Ishikawa (cell line): ENCODE data around the gene MAP7.

Source experiments
- CEBPB ChIP-seq: IDR thresholded peaks from 2 replicates; pipeline ENCODE4 v1.6.1; 2012
- CREB1 ChIP-seq: IDR thresholded peaks from 2 replicates; pipeline ENCODE4 v1.6.1; 2012; ENCODE audit warnings: low read depth
- EGR1 ChIP-seq: IDR thresholded peaks from 2 replicates; pipeline ENCODE4 v1.6.1; 2012
- EP300 ChIP-seq: IDR thresholded peaks from 2 replicates; pipeline ENCODE4 v1.6.1; 2012; ENCODE audit warnings: borderline replicate concordance
- FOXM1 ChIP-seq: IDR thresholded peaks from 2 replicates; pipeline ENCODE4 v1.6.1; 2012; ENCODE audit warnings: low read depth, borderline replicate concordance
- NFIC ChIP-seq: IDR thresholded peaks from 2 replicates; pipeline ENCODE4 v1.6.1; 2012
- RAD21 ChIP-seq: IDR thresholded peaks from 2 replicates; pipeline ENCODE4 v1.6.1; 2012; ENCODE audit warnings: low read depth
- TAF1 ChIP-seq: IDR thresholded peaks from 2 replicates; pipeline ENCODE4 v1.6.1; 2012; ENCODE audit warnings: low read depth, mild to moderate bottlenecking
- TCF12 ChIP-seq: IDR thresholded peaks from 2 replicates; pipeline ENCODE4 v1.6.1; 2012; ENCODE audit warnings: low read depth
- TEAD4 ChIP-seq: IDR thresholded peaks from 2 replicates; pipeline ENCODE4 v1.6.1; 2012
- YY1 ChIP-seq: IDR thresholded peaks from 2 replicates; pipeline ENCODE4 v1.6.1; 2012; ENCODE audit warnings: low read depth
- ZBTB7A ChIP-seq: IDR thresholded peaks from 2 replicates; pipeline ENCODE4 v1.6.1; 2012; ENCODE audit warnings: low read depth
- TF ChIP-seq, protein P1 (sequence below): IDR thresholded peaks from 2 replicates; pipeline ENCODE4 v1.6.1; 2012
- TF ChIP-seq, protein P2 (sequence below): IDR thresholded peaks from 2 replicates; pipeline ENCODE4 v1.6.1; 2012; ENCODE audit warnings: low read depth, mild to moderate bottlenecking
- TF ChIP-seq, protein P3 (sequence below): IDR thresholded peaks from 2 replicates; pipeline ENCODE4 v1.6.1; 2012

Gene MAP7

DNA sequence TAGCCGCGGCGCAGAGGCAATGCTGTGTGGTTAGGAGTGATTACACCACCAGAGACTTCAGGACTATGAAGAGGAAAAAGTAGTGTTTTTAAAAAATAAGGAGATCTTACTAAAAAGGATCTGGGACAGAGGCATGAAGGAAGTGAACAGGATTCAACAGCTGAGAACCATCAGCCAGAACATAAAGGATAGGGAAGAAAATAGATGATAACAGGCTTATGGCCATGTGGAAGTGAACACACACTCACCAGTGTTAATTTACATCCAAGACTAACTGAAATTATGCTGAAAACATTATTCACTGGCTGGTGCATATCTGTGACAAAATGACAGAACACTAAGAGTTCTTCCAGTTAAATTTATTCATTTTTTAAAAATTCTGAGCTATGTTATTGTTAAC is 213.1 kb downstream of the MAP7 start:
- TF ChIP-seq, protein P1, sequence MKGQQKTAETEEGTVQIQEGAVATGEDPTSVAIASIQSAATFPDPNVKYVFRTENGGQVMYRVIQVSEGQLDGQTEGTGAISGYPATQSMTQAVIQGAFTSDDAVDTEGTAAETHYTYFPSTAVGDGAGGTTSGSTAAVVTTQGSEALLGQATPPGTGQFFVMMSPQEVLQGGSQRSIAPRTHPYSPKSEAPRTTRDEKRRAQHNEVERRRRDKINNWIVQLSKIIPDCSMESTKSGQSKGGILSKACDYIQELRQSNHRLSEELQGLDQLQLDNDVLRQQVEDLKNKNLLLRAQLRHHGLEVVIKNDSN: no peak

DNA sequence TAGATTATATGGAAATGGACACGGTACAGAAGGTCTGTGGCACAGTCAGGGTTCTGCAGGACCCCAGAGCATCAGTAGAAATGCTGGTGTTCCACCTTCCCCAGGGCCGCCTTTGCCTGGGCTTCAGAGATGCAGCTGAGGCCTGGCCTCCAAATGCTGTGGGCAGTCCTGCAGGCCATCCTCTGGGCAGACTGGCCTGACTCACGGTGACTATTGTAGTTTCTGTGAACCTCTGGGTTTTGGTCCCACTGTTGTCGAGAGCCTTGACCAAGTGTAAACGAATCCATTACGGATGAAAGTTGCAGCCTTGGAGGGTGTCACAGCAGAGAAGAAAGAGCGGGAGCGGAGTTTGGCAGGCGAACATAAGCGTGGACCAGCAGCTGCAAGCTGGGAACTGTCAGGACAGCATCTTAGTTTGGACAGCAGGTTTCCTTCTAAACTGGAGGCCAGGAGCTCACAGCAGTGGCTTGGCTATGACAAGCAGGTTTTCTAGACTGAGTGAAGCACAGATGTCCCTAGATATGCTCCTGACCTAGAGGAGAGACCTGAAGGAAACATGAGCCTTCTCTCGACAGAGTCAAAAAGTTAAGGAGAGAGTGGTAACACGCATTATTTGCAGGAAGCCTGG is 214.4 kb downstream of the MAP7 start:
- TF ChIP-seq CREB1 (no peak), EGR1 (no peak), EP300 (no peak), TCF12 (no peak), TEAD4 (no peak), TAF1 (no peak), NFIC (no peak)

DNA sequence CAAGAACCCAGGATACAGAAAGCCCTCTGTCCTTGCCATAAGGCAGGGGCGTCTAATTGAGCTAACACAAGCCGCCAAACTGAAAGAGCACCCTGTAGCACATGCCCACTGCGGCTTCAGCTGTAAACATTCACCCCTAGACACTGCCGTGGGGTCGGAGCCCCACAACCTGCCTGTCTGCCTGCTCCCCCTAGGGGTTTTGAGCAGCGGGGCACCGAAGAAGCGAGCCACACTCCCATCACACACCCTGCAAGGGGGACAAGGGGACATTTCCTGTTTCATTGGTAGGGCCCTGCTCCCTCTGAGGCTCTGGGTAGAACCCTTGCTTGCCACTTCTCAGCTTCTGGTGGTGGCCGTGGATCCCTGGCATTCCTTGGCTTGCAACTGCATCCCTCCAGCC is 215.4 kb downstream of the MAP7 start:
- TF ChIP-seq EP300 (no peak), CEBPB (no peak), EGR1 (no peak), FOXM1 (no peak), NFIC (no peak), TAF1 (no peak)
- TF ChIP-seq, protein P1: no peak

DNA sequence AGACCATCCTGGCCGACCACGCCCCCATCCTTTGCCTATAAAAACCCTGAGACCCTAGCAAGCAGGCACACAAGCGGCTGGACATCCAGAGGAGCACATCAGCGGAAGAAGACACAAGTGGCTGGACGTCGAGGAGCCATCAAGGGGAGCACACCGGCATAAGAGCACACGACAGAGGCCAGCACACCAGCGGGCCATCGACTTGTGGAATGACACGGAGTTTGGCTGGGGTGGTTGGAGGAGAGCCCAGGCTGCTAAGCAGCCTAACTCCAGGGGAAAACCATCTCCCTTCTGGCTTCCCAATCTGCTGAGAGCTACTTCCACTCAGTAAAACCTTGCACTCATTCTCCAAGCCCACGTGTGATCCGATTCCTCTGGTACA is 215.8 kb downstream of the MAP7 start:
- TF ChIP-seq TAF1 (no peak), ZBTB7A (no peak), TCF12 (no peak), YY1 (no peak), EGR1 (no peak), CREB1 (no peak), CEBPB (no peak), FOXM1 (no peak), RAD21 (no peak), TEAD4 (no peak), NFIC (no peak), EP300 (no peak)
- TF ChIP-seq, protein P1: no peak
- TF ChIP-seq, protein P2, sequence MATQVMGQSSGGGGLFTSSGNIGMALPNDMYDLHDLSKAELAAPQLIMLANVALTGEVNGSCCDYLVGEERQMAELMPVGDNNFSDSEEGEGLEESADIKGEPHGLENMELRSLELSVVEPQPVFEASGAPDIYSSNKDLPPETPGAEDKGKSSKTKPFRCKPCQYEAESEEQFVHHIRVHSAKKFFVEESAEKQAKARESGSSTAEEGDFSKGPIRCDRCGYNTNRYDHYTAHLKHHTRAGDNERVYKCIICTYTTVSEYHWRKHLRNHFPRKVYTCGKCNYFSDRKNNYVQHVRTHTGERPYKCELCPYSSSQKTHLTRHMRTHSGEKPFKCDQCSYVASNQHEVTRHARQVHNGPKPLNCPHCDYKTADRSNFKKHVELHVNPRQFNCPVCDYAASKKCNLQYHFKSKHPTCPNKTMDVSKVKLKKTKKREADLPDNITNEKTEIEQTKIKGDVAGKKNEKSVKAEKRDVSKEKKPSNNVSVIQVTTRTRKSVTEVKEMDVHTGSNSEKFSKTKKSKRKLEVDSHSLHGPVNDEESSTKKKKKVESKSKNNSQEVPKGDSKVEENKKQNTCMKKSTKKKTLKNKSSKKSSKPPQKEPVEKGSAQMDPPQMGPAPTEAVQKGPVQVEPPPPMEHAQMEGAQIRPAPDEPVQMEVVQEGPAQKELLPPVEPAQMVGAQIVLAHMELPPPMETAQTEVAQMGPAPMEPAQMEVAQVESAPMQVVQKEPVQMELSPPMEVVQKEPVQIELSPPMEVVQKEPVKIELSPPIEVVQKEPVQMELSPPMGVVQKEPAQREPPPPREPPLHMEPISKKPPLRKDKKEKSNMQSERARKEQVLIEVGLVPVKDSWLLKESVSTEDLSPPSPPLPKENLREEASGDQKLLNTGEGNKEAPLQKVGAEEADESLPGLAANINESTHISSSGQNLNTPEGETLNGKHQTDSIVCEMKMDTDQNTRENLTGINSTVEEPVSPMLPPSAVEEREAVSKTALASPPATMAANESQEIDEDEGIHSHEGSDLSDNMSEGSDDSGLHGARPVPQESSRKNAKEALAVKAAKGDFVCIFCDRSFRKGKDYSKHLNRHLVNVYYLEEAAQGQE: no peak
- TF ChIP-seq, protein P3, sequence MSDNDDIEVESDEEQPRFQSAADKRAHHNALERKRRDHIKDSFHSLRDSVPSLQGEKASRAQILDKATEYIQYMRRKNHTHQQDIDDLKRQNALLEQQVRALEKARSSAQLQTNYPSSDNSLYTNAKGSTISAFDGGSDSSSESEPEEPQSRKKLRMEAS: no peak

DNA sequence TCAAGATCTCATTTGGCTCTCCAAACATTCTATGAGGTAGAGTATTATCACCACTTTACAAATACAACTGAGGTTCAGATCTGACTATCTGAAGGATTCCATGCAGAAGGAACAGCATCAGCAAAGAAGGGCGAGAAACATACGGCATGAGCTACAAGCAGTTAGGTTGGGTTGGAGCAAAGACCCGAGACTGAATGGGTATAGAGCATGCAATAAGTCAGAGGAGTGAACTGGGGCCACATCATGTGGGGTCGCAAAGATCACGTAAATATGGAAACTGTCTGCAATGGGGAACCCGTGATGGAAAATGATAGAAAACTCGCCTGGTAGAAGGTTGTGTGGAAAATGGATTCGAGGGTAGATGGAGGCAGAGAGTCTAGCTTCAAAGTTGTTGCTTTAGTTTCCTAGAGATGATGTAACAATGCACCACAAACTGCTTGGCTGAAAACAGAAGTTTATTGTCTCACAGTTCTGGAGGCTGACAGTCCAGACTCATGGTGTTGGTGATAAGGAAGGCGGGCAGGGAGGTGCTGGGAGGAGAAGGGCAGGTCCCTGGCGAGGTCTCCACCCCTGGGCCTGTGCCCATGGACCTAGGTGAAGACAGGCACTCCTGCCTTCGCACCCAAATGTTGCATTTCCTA is 216.3 kb downstream of the MAP7 start:
- TF ChIP-seq TEAD4: no peak
- TF ChIP-seq, protein P1: no peak
- TF ChIP-seq YY1: no peak
- no peak for TF ChIP-seq CREB1
- no peak for TF ChIP-seq EP300
- TF ChIP-seq CEBPB: no peak
- TF ChIP-seq FOXM1: no peak
- no peak for TF ChIP-seq ZBTB7A
- no peak for TF ChIP-seq NFIC
- TF ChIP-seq, protein P2: no peak
- no peak for TF ChIP-seq TCF12
- no peak for TF ChIP-seq TAF1
- no peak for TF ChIP-seq EGR1
